ENCODE results near the gene ABCB4. TPM values are rescaled to one million over a fixed set of nuclear protein-coding genes. Genes with fewer than 3 reads are reported as not detected.

The ABCB4 gene
- total RNA-seq (2014; rRNA removed; shearing (Covaris generic)) = 0.43 and 0.51 TPM in 2 replicates
- 0.73 and 0.77 TPM in 2 replicates for polyA plus RNA-seq (2016; fragmentation: Nextera tagmentation; extraction: Ambion mirVana)

- DNase-seq = peak; percentile 41
- peaks cover 11% of the 10 kb centered on the region; the same call in 1 of the 2 replicates for H3K27me3 ChIP-seq (replicated peaks; ENCODE audit: insufficient read depth)
- peak within 1 kb of the TSS; percentile 72 for H3K4me3 ChIP-seq
- no peaks in the 10 kb centered on the region for H3F3A ChIP-seq (ENCODE audit: insufficient read depth)
- peaks cover 14% of the 10 kb centered on the region for H3K4me1 ChIP-seq (ENCODE audit: insufficient read depth)
- H3K9me2 ChIP-seq (ENCODE audit: insufficient read depth) = no peaks in the 10 kb centered on the region
- no peaks in the 10 kb centered on the region for H4K20me1 ChIP-seq (ENCODE audit: insufficient read depth)
- TF ChIP-seq EZH2 (IDR thresholded peaks at IDR 0.05; ENCODE audit: insufficient read depth, poor library complexity, severe bottlenecking) = no peak
- TF ChIP-seq EZH2phosphoT487 (IDR thresholded peaks at IDR 0.05; ENCODE audit: insufficient read depth, low read depth) = no peak
- peak within 1 kb of the TSS; percentile 72 for H3K9ac ChIP-seq
- no peaks in the 10 kb centered on the region for H3K9me3 ChIP-seq (ENCODE audit: low read depth)
- no peaks in the 10 kb centered on the region for H3K36me3 ChIP-seq (ENCODE audit: low read depth)
- 6 to 7% methylated on average over 30 to 42 of the region's 80 CpGs for WGBS, 2 experiments (ENCODE audit: low coverage in 1 of 2, low lambda C conversion rate in 2 of 2, missing lambda C conversion rate in 2 of 2)
- H3K27ac ChIP-seq = peak within 1 kb of the TSS; percentile 55
- peak within 1 kb of the TSS; percentile 85 for H2AFZ ChIP-seq
- H3K4me2 ChIP-seq (ENCODE audit: unreplicated experiment) = peak within 1 kb of the TSS; percentile 91
- in situ Hi-C loops (cut with MboI) = no loop called here
- H3K79me2 ChIP-seq (ENCODE audit: insufficient read depth) = no peaks in the 10 kb centered on the region
Observed at GRCh38 chr7:87475359-87476178, at the start of gene ABCB4. Gene ABCB4 (minus strand): TSS chr7:87475680. CDS start chr7:87475465, 215 bp downstream.

- in situ Hi-C loops (cut with MboI) = loop anchor here (25.0 kb wide), 1 partner anchor 594 kb away; no protein-coding TSS in a partner anchor
- no peaks in the 10 kb centered on the region for H3K27me3 ChIP-seq (replicated peaks; ENCODE audit: insufficient read depth)
- H3F3A ChIP-seq (ENCODE audit: insufficient read depth) = no peaks in the 10 kb centered on the region
- H3K9me3 ChIP-seq (ENCODE audit: low read depth) = no peaks in the 10 kb centered on the region
- H3K4me2 ChIP-seq (ENCODE audit: unreplicated experiment) = no peak overlapping the region
- TF ChIP-seq EZH2 (IDR thresholded peaks at IDR 0.05; ENCODE audit: insufficient read depth, poor library complexity, severe bottlenecking) = no peak
- no peak for TF ChIP-seq EZH2phosphoT487 (IDR thresholded peaks at IDR 0.05; ENCODE audit: insufficient read depth, low read depth)
- H3K79me2 ChIP-seq (ENCODE audit: insufficient read depth) = no peaks in the 10 kb centered on the region
- H4K20me1 ChIP-seq (ENCODE audit: insufficient read depth) = no peaks in the 10 kb centered on the region
- H3K9me2 ChIP-seq (ENCODE audit: insufficient read depth) = no peaks in the 10 kb centered on the region
- H3K27ac ChIP-seq = no peak overlapping the region
- DNase-seq = no peak
- no peak overlapping the region for H2AFZ ChIP-seq
- H3K4me3 ChIP-seq = no peak overlapping the region
- no peaks in the 10 kb centered on the region for H3K4me1 ChIP-seq (ENCODE audit: insufficient read depth)
- WGBS, 2 experiments (ENCODE audit: low coverage in 1 of 2, low lambda C conversion rate in 2 of 2, missing lambda C conversion rate in 2 of 2) = 27 to 31% methylated on average over 2 of the region's 2 CpGs
- H3K36me3 ChIP-seq (ENCODE audit: low read depth) = no peaks in the 10 kb centered on the region
- H3K9ac ChIP-seq = no peak overlapping the region
Observed at GRCh38 chr7:87518735-87519134, 43.3 kb upstream of the ABCB4 start.

GRCh38 chr7:87517891-87518290 is 42.4 kb upstream of the ABCB4 start:
- no peaks in the 10 kb centered on the region for H4K20me1 ChIP-seq (ENCODE audit: insufficient read depth)
- no peaks in the 10 kb centered on the region for H3K79me2 ChIP-seq (ENCODE audit: insufficient read depth)
- H3K27ac ChIP-seq = no peak overlapping the region
- H3K4me2 ChIP-seq (ENCODE audit: unreplicated experiment) = no peak overlapping the region
- H2AFZ ChIP-seq = no peak overlapping the region
- H3K36me3 ChIP-seq (ENCODE audit: low read depth) = no peaks in the 10 kb centered on the region
- in situ Hi-C loops (cut with MboI) = loop anchor here (25.0 kb wide), 1 partner anchor 594 kb away; no protein-coding TSS in a partner anchor
- H3K27me3 ChIP-seq (replicated peaks; ENCODE audit: insufficient read depth) = no peaks in the 10 kb centered on the region
- H3K9ac ChIP-seq = no peak overlapping the region
- H3K9me2 ChIP-seq (ENCODE audit: insufficient read depth) = no peaks in the 10 kb centered on the region
- no peak overlapping the region for H3K4me3 ChIP-seq
- TF ChIP-seq EZH2phosphoT487 (IDR thresholded peaks at IDR 0.05; ENCODE audit: insufficient read depth, low read depth) (no peak), EZH2 (IDR thresholded peaks at IDR 0.05; ENCODE audit: insufficient read depth, poor library complexity, severe bottlenecking) (no peak)
- WGBS, 2 experiments (ENCODE audit: low coverage in 1 of 2, low lambda C conversion rate in 2 of 2, missing lambda C conversion rate in 2 of 2) = 74 to 81% methylated on average over 3 of the region's 3 CpGs
- no peak for DNase-seq
- H3F3A ChIP-seq (ENCODE audit: insufficient read depth) = no peaks in the 10 kb centered on the region
- no peaks in the 10 kb centered on the region for H3K9me3 ChIP-seq (ENCODE audit: low read depth)
- H3K4me1 ChIP-seq (ENCODE audit: insufficient read depth) = no peaks in the 10 kb centered on the region

GRCh38 chr7:87517136-87517815 is 41.8 kb upstream of the ABCB4 start:
- H4K20me1 ChIP-seq (ENCODE audit: insufficient read depth) = no peaks in the 10 kb centered on the region
- no peaks in the 10 kb centered on the region for H3K9me2 ChIP-seq (ENCODE audit: insufficient read depth)
- no peaks in the 10 kb centered on the region for H3K9me3 ChIP-seq (ENCODE audit: low read depth)
- no peak overlapping the region for H3K27ac ChIP-seq
- TF ChIP-seq EZH2phosphoT487 (IDR thresholded peaks at IDR 0.05; ENCODE audit: insufficient read depth, low read depth) = no peak
- TF ChIP-seq EZH2 (IDR thresholded peaks at IDR 0.05; ENCODE audit: insufficient read depth, poor library complexity, severe bottlenecking) = no peak
- H2AFZ ChIP-seq = 0 out of 2 replicates have a peak overlapping the region, but pooled peaks have one; percentile 37
- H3F3A ChIP-seq (ENCODE audit: insufficient read depth) = no peaks in the 10 kb centered on the region
- H3K36me3 ChIP-seq (ENCODE audit: low read depth) = no peaks in the 10 kb centered on the region
- no peaks in the 10 kb centered on the region for H3K27me3 ChIP-seq (replicated peaks; ENCODE audit: insufficient read depth)
- in situ Hi-C loops (cut with MboI) = loop anchor here (25.0 kb wide), 1 partner anchor 595 kb away; no protein-coding TSS in a partner anchor
- 20 to 25% methylated on average over 3 of the region's 3 CpGs for WGBS, 2 experiments (ENCODE audit: low coverage in 1 of 2, low lambda C conversion rate in 2 of 2, missing lambda C conversion rate in 2 of 2)
- DNase-seq = peak; percentile 17
- no peaks in the 10 kb centered on the region for H3K79me2 ChIP-seq (ENCODE audit: insufficient read depth)
- no peak overlapping the region for H3K4me2 ChIP-seq (ENCODE audit: unreplicated experiment)
- no peaks in the 10 kb centered on the region for H3K4me1 ChIP-seq (ENCODE audit: insufficient read depth)
- no peak overlapping the region for H3K4me3 ChIP-seq
- H3K9ac ChIP-seq = no peak overlapping the region

All from GM23248 (cell line).